GM12873 (cell line): ENCODE measurements around the gene DTD1.

ENCODE experiments used
- CTCF ChIP-seq: IDR thresholded peaks from 2 replicates; pipeline ENCODE4 v1.5.1; 2012; ENCODE audit warnings: low read depth, mild to moderate bottlenecking, moderate library complexity, low read length, control low read depth; ENCODE audit not compliant: insufficient read depth; ENCODE audit errors: missing control alignments

DTD1 gene

DNA sequence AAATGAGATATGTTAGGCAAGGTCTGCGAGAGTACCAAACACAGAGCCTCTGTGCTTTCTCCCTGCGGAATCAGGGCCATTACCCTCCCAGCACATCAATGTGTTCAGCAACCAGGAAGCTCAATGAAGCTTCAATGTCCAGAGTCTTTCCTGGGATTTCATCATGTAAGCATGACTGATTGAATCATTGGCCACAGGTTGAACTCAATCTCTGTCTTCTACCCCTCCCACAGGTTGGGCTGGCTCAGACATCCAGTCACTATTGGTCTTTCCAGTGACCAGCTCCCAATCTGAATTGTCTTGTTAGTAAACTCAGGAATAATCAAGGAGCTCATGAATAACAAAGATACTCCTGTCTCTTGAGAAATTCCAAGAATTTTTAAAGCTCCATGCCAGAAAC lies 2.7 kb upstream of the DTD1 start:
- no peak for TF ChIP-seq CTCF

DNA sequence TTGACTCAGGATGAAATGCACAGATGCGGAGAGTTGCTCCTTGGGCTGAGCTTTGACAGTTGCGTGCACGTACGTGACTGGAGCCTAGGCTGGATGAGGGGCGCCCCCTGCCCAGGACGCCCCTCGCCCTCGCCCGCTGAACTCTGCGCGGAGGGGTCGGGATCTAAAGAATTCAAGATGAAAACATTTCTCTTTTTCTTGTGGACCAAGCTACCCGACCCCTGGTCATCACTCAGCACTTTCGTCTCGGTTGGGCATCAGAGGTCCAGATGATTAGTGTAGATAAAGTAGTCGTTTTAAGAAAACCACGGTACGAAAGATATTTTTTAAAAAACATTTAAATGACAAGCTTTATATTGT lies 700 bp downstream of the DTD1 start:
- no peak for TF ChIP-seq CTCF

GRCh38 chr20:18589941-18590674 lies 2.3 kb downstream of the DTD1 start:
- no peak for TF ChIP-seq CTCF

DNA sequence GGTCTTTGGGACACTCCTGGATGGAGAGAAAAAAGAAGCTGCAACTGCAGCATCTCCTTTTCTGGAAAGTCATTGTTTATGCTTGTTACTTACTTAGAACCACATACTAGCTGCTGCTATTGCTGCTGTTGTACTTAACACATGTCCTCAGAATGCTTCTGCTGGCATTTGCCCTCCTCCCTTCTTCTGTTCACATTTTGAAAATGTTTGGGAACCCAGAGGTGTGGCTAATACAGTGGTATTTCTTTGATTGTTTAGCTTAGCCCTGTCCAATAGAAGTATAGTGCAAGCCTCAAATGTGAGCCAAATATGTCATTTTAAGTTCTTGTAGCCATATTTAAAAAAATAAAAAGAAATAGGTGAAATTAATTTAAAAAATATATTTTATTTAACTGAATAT lies 8.4 kb downstream of the DTD1 start:
- TF ChIP-seq CTCF = no peak

GRCh38 chr20:18609741-18610140 lies 21.9 kb downstream of the DTD1 start:
- TF ChIP-seq CTCF = no peak

GRCh38 chr20:18611492-18611891 lies 23.6 kb downstream of the DTD1 start:
- TF ChIP-seq CTCF = no peak

- TF ChIP-seq CTCF = no peak
Observed at GRCh38 chr20:18613553-18613952, 25.7 kb downstream of the DTD1 start.
